GM19351 (cell line): ENCODE measurements around the gene UBASH3A.
"Not testable (repeated sequence)": the region's sequence is repeated elsewhere in the genome, so short reads cannot be mapped to it uniquely, and the experiment has no call there.

Source experiments
- ATAC-seq: cut with Tn5 transposase; IDR thresholded peaks from one replicate; pipeline ENCODE4 v1.9.1; 2021; ENCODE audit warnings: mild to moderate bottlenecking, moderate library complexity; ENCODE audit not compliant: unreplicated experiment

UBASH3A gene

DNA sequence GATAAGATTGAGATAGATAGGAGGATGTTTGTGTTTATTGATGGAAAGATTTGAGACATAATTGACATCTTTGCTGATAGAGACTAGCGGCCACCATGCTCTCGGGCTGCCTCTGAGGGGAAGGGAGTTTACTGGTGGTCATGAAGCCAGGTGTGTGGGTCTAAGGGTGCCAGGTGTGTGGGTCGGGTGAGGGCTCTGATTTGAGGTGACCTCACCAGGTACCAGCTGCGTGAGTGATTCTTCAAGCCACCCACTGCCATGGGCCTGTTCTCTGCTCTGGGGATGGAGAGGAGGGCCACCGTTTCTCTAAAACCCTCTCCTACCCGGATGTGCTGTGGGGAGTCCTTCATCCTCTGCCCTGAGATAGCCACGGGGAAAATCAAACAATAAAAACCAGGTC, 3.2 kb downstream of the UBASH3A start:
- ATAC-seq = no peak

DNA sequence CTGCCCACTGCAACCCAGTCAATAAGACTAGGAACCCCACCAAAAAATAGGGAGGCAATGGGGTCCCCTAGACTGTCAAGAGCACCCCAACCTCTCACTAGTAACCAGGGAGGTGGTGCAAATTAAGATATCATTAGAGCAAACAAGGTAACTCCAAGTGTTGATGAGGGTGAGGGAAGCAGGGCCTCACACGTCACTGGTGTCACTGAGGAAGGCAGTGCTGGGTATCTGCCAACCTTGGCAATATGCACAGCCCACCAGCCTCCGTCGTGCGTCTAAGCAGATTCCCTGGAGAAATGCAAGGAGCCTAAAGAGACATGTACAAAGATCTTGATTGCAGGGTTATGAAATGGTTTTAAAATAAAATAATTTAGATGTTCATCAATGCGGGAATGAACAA, 3.8 kb downstream of the UBASH3A start:
- no peak for ATAC-seq

DNA sequence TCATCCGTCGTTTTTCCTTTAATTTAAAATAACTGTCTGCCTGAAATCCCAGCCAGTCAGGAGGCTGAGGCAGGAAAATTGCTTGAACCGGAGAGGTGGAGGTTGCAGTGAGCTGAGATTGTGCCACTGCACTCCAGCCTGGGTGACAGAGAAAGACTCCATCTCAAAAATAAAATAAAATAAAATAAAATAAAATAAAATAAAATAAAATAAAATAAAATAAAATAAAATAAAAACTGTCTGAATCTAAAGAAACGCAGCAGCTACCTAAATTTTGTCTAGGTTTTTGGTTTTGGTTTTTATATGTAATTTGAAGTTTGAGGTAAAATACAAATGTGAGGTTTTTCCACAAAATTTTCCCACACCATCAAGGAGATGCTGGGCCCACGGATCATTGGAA, 5.0 kb downstream of the UBASH3A start:
- ATAC-seq = not testable (repeated sequence)

DNA sequence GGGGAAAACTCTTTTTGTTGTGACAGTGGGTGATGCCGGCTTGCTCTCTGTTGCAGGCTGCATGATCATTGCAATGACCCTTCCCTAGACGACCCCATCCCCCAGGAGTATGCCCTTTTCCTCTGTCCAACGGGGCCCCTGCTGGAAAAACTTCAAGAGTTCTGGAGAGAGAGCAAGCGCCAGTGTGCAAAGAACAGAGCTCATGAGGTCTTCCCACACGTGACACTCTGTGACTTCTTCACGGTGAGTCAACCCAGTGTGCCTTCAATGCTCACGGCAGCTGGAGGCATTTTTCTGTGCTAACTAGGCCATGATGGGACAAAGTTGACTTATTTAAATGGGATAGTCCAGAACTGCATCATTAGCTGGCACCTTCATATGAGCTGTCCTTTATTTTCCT, 5.7 kb downstream of the UBASH3A start:
- no peak for ATAC-seq

DNA sequence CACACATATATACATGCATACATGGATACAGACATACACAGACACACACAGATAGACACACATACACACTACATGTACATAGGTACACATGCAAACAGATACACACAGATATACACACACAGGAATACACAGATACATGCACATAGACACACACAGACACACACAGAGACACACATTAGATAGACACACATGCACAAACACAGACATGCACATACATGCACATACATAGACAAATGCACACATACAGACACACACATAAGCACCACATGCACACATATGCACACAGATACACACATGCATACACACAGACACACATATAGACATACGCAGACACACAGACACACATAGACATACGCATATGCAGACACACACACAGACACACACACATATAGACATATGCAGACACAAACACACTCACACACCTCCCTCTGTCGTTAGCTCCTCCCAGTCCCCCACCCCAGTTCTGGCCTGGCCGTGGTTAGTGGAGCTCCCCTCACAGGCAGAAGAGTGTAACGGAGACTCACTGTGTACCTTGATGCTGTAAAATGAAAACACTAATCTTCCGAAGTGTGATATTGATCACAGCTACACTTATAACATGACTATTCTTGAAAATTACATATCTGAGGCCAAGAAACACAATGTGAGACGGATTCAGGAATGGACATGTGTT, 7.6 kb downstream of the UBASH3A start:
- ATAC-seq = no peak

DNA sequence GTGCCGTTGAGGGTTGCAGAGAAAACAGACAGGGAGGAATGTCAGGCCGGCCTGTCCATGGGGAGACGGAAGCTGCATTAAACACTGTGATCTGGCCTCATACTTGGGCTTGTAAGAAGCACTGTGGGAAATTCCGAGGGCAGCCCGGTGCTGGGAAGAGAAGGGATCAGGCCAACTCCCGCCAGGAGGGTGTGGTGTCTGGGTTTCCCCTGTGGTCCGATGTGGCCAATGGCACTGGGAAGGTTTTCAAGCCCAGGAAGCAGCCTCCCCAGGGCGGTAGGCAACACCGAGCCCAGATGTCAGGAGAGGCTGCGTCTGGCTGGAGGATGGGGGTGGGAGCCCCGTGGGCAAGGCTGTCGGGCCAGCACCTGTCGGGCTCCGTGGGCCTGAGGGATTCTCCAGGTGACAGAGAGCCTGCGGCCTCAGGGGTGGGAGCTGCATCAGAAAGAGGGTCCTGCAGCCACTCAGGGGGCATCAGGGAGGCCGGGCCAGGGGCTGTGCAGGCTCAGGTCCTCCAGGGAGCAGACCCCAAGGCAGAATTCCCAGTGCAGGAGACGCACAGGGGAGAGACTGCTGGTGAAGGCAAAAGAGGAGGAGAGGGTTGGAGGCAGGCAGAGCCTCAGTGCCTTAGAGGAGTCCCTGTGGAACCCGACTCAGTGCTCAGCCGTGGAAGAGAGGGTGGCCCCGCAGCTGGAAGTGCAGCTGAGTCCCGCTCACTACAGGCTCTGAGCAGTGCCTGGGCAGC, 8.4 kb downstream of the UBASH3A start:
- no peak for ATAC-seq

DNA sequence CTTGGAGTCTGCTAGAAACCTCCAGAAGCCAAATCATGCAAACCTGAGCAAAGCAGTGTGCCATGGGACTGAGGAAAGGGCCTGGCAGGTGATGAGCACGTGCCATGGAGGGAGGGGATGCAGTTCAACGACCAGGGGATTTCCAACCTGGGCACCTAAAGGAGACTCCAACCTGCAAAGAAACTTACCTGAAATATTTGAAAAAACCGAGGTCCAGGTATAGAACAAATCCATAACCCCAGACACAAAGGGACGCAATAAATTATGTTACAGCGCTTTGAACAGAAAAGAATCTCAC, 8.9 kb downstream of the UBASH3A start:
- ATAC-seq = no peak

DNA sequence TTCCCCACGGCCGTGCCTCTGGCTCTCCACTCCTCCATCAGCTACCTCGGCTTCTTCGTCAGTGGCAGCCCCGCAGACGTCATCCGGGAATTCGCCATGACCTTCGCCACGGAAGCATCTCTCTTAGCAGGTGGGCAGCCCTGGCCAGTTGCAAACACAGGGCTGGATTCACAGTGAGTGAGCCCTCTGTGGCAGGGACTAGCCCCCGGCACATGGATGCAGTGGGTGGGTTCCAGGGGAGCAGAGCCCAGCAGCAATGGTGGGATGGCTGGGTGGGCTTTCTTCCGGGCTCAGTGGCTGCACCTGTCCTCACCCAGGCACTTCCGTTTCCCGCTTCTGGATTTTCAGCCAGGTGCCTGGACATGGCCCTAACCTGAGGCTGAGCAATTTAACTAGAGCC, 9.4 kb downstream of the UBASH3A start:
- no peak for ATAC-seq

DNA sequence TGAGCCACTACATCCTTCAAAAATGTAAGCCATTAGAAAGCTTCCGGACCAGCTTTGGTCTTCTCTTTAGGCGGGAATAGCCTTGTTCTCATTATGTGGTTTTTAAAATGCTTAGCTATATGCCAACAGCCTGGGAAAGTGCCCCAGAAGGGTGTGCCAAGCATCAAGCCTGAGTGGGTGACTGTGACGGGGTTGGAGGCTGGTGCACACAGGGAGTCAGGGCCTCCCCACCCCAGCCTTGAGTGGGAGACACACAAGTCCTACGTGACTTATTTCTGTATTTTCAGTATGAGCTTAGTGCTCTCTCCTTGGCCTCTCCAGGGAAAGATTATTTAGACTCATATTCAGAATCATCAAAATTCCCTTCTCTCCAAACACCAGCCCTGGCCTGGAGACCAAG, 9.8 kb downstream of the UBASH3A start:
- ATAC-seq = no peak

DNA sequence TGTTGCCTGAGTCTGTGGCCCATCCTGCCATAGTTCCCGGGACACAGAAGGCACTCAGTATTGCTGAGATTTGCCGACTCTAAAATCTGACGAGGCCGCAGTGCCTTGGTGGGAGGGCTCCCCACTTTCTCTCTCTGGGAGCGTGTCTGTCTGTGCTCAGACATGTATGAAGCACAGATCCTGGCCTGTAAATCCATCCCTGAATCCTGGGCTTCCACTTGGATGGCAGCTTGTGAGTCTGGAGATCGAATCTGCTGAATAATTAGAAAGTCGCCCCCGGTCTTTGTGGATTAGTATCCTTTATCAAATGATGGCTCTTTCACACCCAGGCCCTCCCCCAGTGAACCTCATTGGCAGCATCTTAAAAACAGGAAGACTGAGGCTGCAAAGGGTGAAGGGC, 10.4 kb downstream of the UBASH3A start:
- no peak for ATAC-seq

DNA sequence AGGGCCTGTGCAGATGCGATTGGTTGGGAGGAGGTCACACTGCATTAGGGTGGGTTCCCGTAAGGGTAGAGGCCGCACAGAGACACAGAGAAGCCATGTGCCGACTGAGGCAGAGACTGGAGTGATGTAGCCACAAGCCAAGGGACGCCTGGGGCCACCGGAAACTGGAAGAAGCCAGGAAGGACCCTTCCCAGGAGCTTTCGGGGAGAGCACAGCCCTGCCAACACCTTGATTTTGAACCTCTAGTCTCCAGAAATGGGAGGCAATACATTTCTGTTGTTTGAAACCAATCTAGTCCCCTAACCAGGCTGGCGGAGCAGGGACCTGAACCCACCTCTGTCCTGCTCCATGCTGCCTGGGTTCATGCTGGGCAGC, 10.8 kb downstream of the UBASH3A start:
- ATAC-seq = no peak

DNA sequence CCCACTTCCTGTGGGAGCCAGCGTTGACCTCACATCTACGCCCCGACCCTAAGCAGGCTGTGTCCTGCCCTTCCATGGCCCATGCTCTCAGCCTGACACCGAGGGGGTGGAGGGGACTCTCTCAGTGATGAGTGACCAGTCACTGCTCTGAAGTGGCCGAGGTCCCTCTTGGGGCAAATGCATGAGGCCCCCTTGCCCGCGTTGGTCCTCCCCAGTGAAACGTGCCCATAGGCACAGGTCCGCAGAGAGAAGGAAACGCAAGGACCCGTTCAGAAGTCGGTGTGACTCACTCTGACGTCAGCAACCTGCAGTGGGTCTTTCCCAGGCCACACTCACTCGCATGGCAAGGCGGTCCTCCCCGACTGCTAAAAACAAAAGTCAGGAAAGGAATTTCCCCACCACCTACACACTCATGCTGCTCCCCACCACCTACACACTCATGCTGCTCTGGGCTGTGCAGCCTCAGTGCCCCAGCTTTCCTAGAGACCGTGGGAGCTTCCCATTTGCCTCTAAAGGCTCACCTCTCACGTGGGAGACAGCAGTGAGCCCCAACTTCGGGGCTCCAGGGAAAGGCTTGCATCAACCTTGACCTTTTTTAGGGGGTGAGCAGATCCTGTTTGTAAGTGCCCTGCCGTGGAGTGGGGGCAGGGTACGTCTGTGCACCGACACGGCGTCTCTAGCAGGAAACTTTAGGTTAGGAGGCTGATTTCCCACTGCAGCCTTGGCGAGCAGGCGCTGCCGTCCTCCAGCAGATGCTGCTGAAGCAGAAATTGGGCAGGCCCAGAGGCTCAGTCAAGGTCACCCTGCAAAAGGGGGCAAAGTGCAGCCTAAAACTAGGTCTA, 11.4 kb downstream of the UBASH3A start:
- ATAC-seq = peak; percentile 74

DNA sequence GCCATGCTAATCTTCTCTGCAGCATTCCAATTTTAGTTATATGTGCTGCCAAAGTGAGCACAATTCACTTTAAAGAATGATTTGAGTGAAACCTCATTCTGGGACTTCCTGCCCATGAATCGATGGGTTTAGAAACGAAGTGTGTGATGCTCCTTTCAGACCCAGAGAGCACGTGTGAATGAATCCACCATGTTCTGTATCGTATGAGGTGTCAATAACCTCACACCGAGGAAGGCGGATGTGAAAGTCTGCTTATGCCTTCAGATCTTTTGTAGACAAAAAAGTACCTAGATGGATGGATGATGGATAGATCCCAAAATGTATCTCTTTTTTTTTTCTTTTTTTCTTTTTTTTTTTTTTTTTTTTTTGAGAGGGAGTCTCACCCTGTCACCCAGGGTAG, 13.8 kb downstream of the UBASH3A start:
- no peak for ATAC-seq

DNA sequence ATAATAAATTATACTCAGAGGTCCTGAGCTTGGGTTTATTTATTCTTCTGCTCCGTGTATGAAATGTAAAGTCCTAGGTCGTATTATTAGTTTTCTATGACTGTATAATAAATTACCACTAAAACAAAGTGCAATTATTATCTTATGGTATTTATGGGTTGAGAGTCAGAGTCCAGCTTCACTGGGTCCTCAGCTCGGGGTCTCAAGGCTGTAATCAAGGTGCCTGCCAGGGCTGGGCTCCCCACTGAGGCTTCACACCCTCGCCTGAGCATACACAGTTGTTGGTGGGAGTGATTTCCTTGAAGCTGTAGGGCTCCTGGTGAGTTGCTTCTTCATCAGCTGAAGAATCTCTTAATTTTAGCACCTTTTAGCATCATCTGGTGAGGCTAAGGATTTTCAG, 15.2 kb downstream of the UBASH3A start:
- no peak for ATAC-seq

DNA sequence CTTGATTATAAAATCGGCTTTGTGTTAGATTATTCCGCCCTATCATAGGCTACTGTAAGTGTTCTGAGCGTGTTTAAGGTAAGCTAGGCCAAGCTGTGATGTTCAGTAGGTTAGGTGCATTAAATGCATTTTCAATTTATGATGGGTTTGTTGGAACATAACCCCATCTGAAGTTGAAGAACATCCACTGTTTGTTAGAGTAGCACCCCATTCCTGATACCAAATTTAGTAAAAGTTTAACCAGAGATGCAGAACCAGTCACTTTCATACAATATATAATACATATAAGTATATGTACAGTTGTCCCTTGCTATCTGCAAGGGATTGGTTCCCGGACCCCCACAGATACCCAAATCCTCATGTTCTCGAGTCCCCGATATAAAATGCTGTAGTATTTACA, 16.1 kb downstream of the UBASH3A start:
- no peak for ATAC-seq

DNA sequence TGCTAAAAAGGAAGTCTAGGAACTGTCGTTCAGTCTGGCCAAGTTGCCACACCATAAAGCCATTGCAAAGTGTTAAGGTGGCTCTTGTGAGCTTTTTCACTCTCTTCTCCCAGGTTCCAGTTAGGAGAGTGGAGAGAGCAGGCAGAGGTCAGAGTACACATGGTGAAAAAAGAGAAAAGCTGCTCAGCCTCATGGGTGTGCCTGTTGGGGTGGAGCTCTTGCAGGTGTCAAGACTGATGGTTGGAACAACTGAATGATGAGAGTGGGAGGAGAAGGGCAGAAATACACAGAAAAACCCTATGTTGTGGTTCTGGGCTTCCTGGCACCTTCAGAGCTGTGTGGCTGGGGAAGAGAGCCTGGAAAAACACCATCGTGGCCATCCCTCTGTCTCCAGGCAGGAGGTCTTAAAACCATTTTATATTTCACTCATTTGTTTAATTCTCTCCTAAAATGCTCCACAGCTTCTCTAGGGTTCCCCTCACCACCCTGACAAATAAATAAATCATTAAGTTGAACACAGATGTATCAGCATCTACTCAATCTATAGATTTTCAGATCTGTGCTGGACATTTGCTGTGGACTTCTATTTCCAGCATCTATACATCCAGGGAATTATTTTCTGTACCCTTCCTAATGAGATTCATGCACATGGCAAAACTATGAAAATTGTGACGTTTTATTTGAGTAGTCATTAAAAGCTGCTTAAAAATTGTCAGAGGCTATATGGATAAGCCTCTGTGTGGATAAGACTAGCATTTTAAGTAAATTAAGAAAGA, 17.5 kb downstream of the UBASH3A start:
- ATAC-seq = no peak

DNA sequence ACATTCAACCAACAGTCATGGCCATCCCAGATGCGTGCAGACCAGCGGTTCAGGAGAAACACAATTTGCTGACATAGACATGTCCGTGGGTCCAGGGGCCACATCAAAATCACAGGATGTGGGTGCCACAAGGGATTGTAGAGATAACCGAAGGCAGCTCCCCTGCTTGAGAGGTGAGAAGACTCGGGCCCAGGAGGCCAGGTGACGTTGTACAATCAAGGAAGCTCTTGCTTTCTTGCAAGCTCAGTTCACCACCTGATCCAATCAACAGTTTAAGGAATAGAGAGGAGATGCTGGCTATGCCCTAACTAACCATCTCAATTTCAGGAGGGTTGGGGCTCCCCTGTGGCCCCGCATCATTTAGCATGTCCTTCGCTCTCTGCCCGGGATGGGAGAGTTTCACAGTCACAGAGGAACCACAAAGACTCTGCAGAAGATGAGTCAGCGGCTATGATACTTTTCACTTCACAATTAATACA, 19.5 kb downstream of the UBASH3A start:
- ATAC-seq = peak; percentile 68

DNA sequence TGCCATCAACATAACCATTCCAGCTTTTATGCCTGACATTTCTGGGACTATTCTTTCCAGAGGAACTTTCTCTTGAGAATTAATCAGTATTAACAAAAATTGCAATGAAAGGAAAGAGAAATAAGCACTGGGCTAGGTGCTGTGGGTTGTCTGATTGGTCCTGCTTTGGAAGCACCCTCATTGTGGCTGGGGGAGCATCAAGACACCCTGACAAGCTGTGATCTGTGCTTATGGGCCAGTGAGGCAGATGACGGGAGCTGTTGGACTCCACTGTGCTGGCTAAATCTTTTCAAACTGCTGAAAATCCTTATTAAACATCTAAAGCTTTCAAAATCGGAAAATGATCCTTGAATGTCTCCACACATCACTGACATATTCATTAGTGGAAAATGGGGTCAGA, 20.0 kb downstream of the UBASH3A start:
- no peak for ATAC-seq

DNA sequence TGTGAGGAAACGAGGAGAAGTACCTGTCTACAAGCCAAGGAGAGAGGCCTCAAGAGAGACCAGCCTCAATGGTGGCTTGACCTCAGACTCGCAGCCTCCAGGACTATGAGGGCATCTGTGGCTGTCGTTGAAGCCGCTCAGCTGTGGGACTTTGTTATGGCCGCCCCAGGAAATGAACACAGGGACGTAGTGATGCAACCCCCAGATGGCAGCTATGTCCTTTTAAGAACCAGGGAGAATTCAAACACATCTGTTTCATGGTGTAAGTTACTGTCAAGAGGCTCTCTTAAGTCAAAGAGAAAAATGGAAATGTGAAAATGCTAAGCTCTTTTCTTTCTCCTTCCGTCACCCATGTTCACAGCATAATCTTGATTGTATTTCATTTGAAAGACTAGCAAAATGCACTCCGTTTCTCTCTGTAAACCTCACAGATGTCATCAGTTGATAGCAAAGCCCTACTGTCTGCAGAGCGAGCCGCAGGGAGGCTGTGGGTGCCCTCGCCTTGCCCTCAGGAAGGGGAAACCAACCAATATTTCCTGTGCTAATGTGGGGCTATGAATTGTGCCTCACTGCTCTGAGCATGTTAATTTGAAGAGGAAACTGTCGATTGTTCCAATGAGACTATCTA, 21.3 kb downstream of the UBASH3A start:
- ATAC-seq = no peak

DNA sequence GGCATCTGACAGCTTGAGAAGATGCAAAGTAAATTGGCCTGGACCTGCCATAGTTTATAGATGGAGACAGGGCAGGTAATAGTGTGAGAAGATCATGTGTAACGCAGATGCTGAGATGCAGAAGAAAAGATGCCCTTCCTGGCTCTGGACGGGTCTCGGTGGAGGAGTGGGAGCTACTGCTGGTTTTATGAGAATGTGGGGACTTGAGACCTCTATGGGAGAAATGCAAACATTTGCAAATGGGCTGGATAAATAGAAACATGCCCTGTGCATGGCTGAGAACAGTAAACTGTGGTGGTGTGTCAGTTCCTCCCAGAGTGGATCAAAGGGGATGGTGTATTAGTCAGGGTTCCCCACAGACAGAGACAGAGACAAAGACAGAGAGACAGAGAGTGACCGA, 21.9 kb downstream of the UBASH3A start:
- no peak for ATAC-seq

DNA sequence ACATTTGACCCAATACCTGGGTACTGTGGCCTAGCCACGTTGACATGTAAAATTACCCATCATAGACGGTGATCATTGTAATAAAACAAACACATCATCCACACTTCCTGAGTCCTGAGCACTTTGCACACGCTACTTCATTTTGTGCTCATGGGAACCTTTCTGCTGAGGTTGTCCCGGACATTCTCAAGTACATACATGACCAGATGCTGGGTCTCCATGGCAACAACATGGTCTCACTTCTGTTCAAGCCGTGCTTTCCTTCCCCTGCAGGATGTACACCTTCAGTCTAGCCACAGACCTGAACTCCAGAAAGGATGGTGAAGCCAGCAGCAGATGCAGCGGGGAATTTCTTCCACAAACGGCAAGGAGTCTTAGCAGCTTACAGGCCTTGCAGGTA, 22.7 kb downstream of the UBASH3A start:
- ATAC-seq = no peak
